ENCODE data around the gene SERTAD2. TPM values are rescaled to one million over a fixed set of nuclear protein-coding genes. Genes with fewer than 3 reads are reported as not detected.

SERTAD2 gene
- total and polyA plus RNA-seq, 2 experiments from 2014 or later = 6.2 to 6.4 TPM

GRCh38 chr2:64678771-64679590 is 25.3 kb upstream of the SERTAD2 start (continued):
- TF ChIP-seq ZNF462 (CRISPR knock-in tag; IDR thresholded peaks at IDR 0.05) = no peak
- TF ChIP-seq ETS1 (IDR thresholded peaks at IDR 0.05) = no peak
- TF ChIP-seq EZH2 (IDR thresholded peaks at IDR 0.05; ENCODE audit: low read depth, unreplicated experiment) = no peak
- TF ChIP-seq ZNF331 (CRISPR knock-in tag; IDR thresholded peaks at IDR 0.05; ENCODE audit: low read depth) = no peak
- no peak for TF ChIP-seq ZNF114 (CRISPR knock-in tag; IDR thresholded peaks at IDR 0.05)
- TF ChIP-seq EZH2phosphoT487 (IDR thresholded peaks at IDR 0.05; ENCODE audit: unreplicated experiment) = no peak
- TF ChIP-seq NANOG (IDR thresholded peaks at IDR 0.05; ENCODE audit: borderline replicate concordance) = no peak
- TF ChIP-seq POLR2AphosphoS5 (IDR thresholded peaks at IDR 0.05; ENCODE audit: low read depth) = no peak
- no peak for TF ChIP-seq REST (IDR thresholded peaks at IDR 0.05; ENCODE audit: unreplicated experiment)

All from GM23338 (cell line).